ENCODE measurements around the gene FHOD3.

DNA sequence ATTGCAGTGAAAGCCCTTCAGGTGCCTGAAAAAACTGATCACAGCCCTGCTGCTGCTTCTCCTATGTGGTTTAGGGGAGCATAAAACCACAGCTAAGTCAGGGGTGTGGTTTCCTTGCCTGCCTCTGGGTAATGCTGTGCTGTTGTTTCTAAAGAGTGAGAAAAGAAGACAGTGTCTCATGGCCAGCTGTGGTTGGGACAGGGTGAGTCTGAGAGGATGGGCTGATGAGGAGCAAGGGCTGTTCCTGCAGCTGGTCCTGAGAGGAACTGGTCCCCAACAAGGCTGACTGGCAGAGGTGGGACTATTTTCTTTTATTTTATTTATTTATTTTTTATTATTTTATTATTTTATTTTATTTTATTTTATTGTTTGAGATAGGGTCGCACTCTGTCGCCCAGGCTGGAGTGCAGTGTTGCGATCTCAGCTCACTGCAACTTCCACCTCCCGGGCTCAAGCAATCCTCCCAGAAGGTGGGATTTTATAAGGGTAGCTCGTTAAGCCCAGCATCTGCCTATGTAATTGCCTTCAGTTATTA, 236.7 kb downstream of the FHOD3 start:
- no peak for TF ChIP-seq POLR2A (IDR thresholded peaks at IDR 0.05; ENCODE audit: extremely low read depth, insufficient read length)
- TF ChIP-seq, protein P1, sequence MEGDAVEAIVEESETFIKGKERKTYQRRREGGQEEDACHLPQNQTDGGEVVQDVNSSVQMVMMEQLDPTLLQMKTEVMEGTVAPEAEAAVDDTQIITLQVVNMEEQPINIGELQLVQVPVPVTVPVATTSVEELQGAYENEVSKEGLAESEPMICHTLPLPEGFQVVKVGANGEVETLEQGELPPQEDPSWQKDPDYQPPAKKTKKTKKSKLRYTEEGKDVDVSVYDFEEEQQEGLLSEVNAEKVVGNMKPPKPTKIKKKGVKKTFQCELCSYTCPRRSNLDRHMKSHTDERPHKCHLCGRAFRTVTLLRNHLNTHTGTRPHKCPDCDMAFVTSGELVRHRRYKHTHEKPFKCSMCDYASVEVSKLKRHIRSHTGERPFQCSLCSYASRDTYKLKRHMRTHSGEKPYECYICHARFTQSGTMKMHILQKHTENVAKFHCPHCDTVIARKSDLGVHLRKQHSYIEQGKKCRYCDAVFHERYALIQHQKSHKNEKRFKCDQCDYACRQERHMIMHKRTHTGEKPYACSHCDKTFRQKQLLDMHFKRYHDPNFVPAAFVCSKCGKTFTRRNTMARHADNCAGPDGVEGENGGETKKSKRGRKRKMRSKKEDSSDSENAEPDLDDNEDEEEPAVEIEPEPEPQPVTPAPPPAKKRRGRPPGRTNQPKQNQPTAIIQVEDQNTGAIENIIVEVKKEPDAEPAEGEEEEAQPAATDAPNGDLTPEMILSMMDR (IDR thresholded peaks at IDR 0.05; ENCODE audit: low read depth, low read length) = no peak
